ENCODE measurements around the gene SPAG16.
"Not testable (repeated sequence)": the region's sequence is repeated elsewhere in the genome, so short reads cannot be mapped to it uniquely, and the experiment has no call there.

Gene SPAG16

DNA sequence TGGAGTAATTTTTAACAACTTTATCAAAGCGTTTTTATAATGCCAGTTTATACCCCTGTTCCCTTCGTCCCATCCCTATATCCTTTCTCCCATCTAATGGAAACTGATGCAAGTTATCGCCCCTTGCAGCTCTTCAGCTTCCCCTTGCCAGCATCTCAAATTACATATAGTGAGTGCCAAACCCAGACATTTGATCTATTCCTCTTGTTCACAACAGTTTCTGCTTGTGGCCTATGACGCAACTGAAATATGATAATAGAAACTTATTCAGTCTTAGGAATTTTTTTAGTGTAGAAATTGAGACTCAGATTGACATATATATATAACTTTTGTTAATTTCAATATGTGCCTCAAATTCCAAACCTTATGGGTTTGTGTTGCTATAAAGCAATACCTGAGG lies 564.4 kb downstream of the SPAG16 start:
- DNase-seq = peak; percentile 95

DNA sequence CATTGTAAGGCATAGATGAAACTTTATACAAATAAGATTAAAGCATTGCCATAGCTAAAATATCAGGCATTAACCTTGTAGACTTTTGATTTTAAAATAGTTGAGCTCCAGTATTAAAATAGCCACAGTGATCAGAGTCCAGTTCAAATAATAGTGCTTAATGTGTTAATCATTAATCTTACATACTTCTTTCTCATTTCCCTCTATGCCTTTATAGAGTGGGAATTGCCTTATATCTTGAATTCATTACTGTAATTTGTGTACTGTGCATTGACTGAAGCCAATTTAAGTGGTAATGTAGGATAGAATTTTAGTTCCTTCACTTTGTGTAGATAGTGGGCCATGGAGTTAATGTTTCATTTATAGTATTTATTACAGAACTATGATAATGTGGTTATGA lies 577.4 kb downstream of the SPAG16 start:
- no peak for DNase-seq

DNA sequence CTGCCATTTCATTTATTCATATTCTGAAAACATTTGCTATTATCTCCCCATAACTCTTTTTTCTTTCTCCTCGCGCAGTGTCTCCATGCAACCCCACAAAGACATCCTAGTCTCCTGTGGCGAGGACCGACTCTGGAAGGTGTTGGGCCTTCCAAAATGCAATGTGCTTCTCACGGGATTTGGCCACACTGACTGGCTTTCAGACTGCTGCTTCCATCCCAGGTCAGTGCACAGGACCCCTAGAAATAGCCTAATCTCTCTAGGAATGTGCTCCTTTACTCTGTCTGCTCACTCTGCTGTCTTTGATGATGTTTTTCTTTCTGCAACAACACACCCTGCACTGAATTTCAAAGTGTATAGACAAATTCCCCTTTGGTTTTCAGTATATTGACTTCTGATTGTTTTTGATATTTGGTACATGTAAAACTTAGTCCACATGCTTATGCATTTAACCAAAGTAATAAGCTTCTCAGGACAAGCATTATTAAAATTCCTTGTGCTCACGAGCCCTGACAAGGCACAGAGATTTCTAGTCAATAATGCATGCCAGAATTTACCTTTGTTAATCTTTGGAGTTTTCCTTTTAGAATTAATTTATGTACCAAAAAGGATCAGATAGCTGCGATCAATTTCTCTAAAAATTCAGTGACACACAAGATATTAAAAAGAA lies 578.3 kb downstream of the SPAG16 start:
- no peak for DNase-seq

DNA sequence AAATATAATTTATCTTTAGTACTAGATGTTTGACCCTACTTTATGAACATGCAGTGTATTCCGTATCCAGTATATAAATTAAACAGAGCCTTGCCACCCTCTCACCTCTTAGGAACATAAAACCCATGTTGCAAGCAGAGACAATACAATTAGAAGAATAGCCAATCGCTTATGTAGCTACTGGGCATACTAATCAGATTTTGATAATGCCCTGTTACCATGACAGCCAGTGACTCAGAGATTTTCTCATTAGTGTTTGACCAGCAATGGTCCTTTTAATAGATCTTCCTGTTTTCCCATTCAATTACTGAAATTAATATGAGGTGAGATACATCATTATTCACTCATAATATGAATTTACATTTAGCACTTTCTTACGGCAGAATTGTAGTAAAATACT lies 579.3 kb downstream of the SPAG16 start:
- no peak for DNase-seq

DNA sequence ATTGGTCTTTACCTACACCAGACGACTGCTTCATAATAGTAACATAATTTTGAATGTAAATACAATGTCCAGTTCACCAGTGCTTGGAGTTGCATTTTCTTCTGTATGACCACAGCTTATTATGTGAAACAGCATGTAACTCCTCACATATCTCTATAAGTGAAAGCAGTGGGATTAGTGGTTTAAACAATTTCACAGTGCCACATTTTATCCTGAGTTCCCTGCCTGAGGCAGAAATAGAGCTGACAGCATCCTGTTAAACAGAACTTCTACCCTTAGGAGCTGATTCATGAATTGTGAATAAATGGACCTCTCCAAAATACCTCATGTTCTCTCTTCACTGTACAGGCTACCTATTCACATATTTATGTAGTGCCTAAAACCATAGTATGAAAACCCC lies 584.3 kb downstream of the SPAG16 start:
- no peak for DNase-seq

DNA sequence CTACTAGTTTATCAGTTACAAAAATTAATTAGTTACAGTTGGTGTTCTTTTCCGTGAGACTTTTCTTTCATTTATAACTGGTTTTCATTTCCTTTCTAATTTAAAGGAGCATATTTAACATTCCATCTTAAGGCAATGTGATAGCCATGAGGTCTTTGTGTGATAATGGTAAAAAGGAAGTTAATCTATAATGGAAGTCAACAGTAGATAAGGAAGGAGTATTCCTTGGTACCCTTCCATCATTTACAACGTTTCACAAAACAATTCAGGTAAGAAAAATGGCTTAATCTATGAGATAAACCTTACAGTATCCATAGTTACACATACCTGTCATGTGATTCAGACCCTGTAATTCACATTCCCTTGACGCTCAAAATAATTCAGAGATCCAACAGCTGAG lies 601.2 kb downstream of the SPAG16 start:
- no peak for DNase-seq

DNA sequence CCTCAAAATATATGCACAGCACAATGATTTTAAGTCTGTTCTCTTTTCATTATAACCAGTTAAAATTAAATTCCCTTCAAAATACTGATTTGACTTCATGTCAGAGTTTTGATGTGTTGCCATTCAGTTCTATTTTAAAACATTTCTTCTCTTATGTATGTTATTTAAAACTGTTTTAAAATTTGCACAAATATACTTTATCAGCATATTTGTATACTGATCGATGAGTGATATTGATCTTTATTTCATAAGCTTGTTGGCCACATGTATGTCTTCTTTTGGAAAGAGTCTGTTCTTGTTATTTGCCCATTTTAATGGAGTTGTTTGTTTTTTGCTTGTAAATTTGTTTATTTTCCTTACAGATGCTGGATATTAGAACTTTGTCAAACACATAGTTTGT lies 630.2 kb downstream of the SPAG16 start:
- no peak for DNase-seq

DNA sequence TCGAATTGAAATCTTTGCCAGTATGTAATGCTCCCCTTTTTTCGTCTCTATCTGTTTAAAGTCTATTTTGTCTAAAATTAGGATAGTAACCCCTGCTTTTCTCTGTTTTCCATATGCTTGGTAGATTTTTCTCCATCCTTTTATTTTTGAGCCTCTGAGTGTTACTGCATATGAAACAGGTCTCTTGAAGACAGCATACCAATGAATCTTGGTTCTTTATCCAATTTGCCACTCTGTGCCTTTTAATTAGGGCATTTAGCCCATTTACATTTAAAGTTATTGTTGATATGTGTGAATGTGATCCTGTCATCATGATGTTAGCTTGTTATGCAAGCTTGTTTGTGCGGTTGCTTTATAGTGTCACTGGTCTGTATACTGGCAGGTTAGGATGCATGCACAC lies 635.8 kb downstream of the SPAG16 start:
- DNase-seq = no peak

DNA sequence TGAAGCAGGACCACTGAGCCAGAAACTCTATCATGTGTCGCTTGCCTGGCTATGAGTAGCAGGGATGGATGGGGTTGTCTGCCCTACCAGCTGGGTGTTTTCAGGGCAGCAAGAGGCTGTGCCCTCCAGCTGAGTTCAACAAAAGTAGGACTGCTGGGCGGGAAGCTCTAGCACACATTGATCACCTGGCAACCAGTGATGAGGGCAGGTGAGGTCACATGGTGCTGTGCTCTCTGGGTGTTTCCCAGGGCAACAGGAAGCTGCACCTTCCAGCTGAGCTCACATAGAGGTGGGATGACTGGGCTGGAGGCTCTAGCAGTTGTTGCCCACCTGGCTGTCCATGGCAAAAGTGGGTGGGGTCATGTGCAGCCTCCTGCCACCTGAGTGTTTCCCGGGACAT lies 639.3 kb downstream of the SPAG16 start:
- DNase-seq = peak; percentile 26

DNA sequence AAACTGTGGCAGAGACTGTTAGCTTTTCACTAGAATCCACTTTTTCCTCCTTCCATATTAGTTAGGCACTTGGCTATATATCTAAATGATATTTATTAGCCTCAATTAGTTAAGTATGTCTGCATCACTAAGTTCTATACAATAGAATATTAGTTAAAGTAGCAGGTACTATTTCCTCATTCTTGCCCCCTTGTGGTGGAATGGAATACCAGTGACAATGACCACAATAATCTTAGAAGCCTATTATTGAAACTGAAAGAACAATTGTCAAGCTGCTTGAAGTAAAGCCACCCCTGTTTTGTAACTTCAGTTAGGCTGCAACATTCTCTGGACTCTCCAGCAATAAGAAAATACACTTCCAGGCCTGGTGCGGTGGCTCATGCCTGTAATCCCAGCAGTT lies 650.3 kb downstream of the SPAG16 start:
- DNase-seq = no peak

DNA sequence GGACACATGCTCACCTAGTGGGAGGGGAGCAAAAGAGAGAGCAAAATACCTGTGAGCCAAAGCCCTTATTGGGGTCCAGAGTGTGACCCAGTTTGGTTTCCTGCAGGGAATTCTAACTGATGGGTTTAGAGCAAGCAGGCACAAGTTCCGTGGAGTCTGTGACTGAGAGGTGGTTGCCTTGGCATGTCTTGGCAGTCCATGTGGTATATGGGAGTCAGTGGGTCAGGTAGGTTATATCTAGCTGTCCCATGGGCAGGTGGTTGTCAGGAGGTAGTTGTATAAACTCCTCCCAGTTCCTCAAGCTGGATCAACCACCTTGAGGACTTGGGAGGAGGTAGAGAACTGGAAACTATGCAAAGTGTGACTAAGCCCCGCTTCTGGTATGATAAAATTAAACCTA lies 673.8 kb downstream of the SPAG16 start:
- DNase-seq = no peak

DNA sequence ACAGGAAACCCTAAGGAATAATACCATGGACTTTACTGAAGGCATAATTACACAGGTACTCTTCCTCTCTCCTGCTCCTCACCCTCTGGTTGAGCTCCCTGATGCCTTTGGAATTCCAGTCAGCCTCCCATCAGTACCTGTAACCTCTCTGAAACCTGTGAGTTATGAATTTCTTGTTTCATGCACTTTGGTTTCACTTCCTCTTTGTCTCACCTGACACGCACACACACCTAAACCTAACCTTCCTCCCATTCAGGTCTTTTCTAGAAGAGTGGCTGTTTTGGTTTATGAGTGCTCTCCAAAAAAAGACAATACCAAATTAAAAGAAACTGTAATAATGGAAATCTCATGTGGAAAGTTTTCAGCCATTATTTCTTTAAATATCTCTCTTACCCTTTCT lies 675.3 kb downstream of the SPAG16 start:
- no peak for DNase-seq

DNA sequence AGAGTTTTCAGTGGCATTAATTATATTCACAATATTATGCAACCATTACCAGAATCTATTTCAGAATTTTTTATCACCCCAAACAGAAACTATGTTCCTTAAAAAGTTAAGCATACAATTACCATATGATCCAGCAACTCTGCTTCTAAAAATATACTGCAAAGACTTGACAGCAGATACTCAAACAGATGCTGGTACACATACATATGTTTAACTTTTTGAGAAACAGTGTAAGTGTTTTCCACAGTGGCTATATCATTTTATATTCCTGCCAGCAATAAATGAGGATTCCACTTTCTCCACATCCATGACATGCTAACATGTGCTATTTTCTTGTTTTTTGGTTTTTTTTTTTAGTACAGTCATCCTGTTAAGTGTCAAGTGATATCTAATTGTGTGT lies 687.3 kb downstream of the SPAG16 start:
- DNase-seq = no peak

DNA sequence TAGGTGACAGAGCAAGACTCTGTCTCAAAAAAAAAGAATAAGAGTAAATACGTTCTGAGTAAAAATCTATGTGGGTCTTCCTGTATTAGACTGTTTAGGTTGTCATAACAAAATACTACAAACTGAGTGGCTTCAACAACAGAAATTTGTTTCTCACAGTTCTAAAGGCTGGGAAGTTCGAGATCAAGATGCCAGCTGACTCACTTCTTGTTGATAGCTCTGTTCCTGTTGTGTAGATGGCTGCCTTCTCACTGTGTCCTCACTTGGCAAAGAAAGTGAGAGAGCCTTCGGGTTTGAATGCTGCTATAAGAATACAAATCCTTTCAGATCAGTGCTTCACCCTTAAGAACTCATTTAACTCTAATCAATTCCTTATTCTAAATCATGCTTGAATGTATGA lies 696.6 kb downstream of the SPAG16 start:
- no peak for DNase-seq

DNA sequence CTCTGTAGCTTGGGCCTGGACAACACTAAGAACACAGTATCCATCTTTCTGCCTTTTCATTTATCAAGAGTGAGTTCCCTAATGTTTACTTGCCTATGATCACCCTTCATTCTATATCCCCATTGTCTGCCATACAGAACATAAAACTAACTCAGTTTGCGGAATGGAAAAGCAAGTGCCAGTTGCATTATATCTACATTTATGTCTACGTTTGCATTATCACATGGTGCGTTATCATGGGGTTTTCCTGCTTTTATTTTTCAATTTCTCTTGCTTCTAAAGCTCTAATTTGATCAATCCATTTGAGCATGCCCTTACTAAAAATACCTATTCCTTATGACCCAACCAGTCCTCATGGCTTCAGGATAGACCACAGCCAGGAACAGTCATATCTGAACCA lies 704.9 kb downstream of the SPAG16 start:
- DNase-seq = no peak

DNA sequence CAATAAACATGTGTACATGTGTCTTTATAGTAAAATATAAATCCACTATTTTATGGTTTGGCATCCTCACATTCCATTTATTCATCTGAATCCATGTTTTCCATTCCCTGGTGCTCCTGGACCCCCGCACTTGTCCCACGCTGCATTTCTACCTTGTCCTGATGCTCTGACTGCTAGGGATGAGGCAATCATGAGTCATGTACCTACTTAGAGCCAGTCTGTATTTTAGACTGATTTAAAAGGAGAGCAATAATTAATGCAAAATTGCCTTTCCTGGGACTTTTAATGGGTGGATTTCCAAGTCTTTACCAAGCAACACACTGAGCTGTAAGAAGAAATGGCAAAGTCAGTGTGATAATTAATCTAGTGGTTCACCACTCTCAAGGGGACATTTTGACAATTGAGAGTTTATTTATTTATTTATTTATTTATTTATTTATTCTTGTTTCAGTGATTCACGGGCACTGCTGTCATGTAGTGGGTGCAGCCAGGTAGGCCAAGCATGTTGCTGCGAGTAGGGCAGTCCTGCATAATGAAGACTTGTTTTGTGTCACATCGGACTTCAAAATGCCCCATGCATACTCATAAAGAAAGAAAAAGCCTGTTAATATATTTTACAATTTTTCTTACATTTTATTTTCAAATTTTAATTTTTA lies 707.3 kb downstream of the SPAG16 start:
- DNase-seq = no peak

DNA sequence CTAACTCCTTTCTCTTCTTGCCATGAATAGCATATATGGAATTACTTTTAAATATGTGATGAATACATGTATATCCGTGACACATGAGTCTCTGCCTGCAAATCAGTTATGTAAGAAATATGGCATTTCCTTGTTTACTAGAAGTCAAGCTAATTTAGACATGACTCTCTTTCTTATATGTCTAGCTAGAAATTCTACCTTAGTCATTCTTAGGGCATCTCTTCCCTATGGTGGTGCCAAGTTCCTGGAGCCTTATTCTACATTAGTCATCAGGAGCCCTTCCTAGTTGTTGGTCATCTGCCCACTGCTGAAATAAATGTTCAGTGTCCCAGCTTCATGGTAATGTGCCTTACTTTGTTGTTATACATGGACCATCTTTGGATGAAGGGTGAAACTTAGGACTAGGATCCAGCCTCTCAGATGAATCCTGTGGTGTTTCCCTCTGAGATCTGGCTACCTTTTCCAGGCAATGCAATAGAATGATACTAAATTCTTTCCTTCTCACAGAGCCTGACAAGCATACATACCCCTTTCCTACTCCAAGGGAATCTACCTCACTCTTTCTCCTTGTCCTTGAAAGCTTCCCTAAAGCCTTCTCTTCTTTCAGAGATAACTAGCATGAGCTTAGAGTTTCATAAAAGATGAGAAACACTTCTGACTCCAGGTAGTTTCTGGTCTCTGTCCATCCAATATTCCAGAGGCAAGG lies 711.3 kb downstream of the SPAG16 start:
- no peak for DNase-seq

DNA sequence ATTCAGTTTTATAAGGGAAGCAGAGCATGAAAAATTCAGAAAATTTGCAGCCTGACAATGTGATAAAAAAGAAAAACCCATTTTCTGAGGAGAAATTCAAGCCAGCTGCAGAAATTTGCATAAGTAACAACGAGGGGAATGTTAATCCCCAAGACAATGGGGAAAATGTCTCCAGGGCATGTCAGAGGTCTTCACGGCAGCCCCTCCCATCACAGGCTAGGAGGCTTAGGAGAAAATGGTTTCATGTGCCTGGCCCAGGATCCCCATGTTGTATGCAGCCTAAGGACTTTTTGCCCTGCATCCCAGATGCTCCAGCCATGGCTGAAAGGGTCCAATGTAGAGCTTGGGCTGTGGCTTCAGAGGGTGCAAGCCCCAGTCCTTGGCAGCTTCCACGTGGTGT lies 714.7 kb downstream of the SPAG16 start:
- not testable (repeated sequence) for DNase-seq

DNA sequence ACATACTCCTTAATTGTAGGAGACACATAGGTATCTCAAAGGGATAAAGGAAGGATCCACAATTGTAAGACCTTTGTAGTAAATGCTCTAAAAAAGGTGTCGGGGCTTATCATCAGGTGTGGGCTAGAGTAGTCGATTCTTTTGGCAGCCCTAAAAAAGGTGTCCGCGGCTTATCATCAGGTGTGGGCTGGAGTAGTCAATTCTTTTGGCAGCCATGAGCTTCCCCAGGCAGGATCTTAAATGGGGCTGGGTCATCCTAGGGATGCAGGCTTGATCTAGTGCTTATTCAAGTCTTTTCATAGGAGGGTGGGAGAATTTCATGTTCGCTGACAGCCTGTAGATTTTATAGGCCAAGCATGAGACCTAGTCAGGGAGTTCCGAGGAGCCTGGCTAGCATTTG lies 720.2 kb downstream of the SPAG16 start:
- no peak for DNase-seq

DNA sequence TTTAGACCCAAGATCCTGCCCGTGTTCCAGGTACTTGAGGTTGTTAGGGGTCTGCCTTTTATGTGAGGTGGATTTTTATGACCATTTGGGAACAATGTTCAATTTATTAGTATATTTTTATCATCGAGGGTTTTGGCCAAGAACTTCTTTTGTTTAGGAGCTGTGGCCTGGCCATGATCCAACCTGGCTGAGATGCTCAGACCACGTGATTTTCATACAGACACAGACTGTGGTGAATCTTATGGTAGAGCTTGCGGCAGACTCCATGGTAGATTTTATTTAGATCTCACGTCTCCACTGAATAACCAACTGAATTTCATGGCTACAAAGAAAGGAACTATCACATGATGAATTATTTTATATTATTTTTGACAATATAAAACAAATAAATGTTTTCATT lies 721.1 kb downstream of the SPAG16 start:
- no peak for DNase-seq

DNA sequence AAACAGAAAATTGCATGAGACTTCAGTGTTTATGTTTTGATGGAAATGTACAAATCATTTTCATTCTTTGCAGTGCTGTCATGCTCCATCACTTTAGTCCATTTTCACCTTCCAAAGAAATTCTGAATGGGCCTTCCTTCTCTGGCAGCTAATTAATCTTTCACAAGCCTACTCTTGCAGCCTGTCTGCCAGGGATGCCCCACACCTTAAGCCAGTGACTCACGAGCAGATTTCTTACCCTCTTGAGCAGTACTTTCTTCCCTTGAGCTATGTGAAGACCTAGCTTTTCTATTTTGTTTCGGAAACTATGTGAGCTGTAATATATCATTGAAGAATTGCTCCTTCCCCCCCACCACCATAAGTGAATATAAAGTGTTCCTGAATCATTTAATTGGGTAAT lies 722.3 kb downstream of the SPAG16 start:
- no peak for DNase-seq

DNA sequence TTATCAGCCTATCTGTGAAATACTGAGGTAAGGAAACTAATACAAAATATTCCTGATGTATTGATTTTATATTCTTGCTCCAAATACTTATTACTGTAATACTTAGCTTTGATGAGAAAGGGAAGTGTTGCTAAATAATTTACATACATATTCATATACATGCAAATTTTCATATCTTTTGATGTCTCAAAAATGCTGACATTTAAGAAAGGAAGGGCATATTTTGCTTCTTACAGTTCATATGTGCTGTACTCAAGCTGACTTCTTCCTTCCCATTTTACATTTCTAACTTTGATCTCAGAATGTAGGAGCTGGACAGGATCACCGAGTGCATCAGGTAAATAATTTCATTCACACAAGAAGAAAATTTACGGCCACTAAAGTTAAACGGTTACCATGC lies 727.4 kb downstream of the SPAG16 start:
- no peak for DNase-seq

DNA sequence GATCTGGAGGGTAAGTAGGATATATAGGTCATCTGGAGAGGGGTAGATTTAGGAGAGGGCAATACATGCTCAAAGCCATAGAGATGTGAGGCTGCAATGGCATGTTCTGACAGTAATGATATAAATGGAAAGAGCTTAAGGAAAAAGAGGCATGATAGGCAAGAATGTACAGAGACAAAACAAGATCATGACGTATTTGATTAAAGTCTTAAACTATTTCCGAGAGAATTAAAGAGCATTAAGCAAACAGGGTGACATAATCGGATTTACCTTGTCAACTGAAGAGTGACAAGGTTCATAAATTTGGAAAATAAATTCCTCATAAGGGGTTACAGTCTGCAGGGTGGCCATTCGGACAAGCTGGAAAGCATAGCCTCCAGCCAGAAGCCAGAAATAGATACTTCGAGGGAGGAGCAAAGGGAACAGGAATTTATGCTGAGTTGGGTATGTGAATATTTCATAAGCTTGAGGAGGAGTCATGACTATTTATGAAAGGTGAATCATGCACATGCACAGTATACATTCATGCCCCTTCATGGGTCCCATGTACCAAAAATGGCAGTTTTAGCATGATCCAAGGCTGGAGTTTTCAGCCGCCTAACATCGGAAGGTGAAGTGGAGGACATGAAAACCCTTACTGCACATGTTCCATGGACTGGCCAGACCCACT lies 730.4 kb downstream of the SPAG16 start:
- DNase-seq = no peak

Measured in NCI-H2171 treated with DMSO at 0.1 percent for 48 hours (cell line).